NCI-H2029 treated with DMSO at 0.1 percent for 48 hours (cell line): ENCODE data around the gene RBP2.

Source experiments
- DNase-seq: peaks from one replicate; lab custom pipeline; 2025; lab: John Stamatoyannopoulos, UW

Gene RBP2

GRCh38 chr3:139480585-139480984, 4.3 kb upstream of the RBP2 start:
- DNase-seq = no peak

GRCh38 chr3:139477710-139478640, 1.7 kb upstream of the RBP2 start:
- DNase-seq = no peak

GRCh38 chr3:139473155-139473771, 3.1 kb downstream of the RBP2 start:
- no peak for DNase-seq

- no peak for DNase-seq
Observed at GRCh38 chr3:139472380-139473010, 3.8 kb downstream of the RBP2 start.

GRCh38 chr3:139470199-139470598, 6.1 kb downstream of the RBP2 start:
- DNase-seq = no peak

GRCh38 chr3:139468399-139468798, 7.9 kb downstream of the RBP2 start:
- peak; percentile 13 for DNase-seq

- no peak for DNase-seq
Observed at GRCh38 chr3:139466360-139466759, 10.0 kb downstream of the RBP2 start.

GRCh38 chr3:139465636-139466035, 10.7 kb downstream of the RBP2 start:
- DNase-seq = no peak

- no peak for DNase-seq
Observed at GRCh38 chr3:139463466-139463865, 12.8 kb downstream of the RBP2 start.

GRCh38 chr3:139460529-139460928, 15.8 kb downstream of the RBP2 start:
- no peak for DNase-seq

- DNase-seq = no peak
Observed at GRCh38 chr3:139460076-139460475, 16.2 kb downstream of the RBP2 start.

GRCh38 chr3:139458348-139458747, 18.0 kb downstream of the RBP2 start:
- no peak for DNase-seq

GRCh38 chr3:139457066-139457465, 19.2 kb downstream of the RBP2 start:
- no peak for DNase-seq

- DNase-seq = no peak
Observed at GRCh38 chr3:139456386-139456785, 19.9 kb downstream of the RBP2 start.

GRCh38 chr3:139455855-139456254, 20.5 kb downstream of the RBP2 start:
- DNase-seq = no peak

- DNase-seq = no peak
Observed at GRCh38 chr3:139455206-139455605, 21.1 kb downstream of the RBP2 start.

GRCh38 chr3:139454346-139454745, 22.0 kb downstream of the RBP2 start:
- DNase-seq = no peak

GRCh38 chr3:139450159-139450558, 26.2 kb downstream of the RBP2 start:
- DNase-seq = no peak

- no peak for DNase-seq
Observed at GRCh38 chr3:139449566-139449965, 26.8 kb downstream of the RBP2 start.

GRCh38 chr3:139448104-139448503, 28.2 kb downstream of the RBP2 start:
- DNase-seq = no peak

GRCh38 chr3:139447486-139447885, 28.8 kb downstream of the RBP2 start:
- DNase-seq = no peak

- DNase-seq = no peak
Observed at GRCh38 chr3:139444446-139444845, 31.9 kb downstream of the RBP2 start.

- DNase-seq = no peak
Observed at GRCh38 chr3:139443186-139443585, 33.1 kb downstream of the RBP2 start.
